GM12865 (cell line): ENCODE results near the gene PSAPL1.

Source experiments
- DNase-seq: peaks from one replicate; pipeline ENCODE4 v3.0.0; 2010; ENCODE audit warnings: low read depth
- H3K4me3 ChIP-seq: 2 replicates; pipeline ENCODE4 v1.5.1; 2011; ENCODE audit warnings: mild to moderate bottlenecking, low read depth, low read length, control low read depth
- TF ChIP-seq, protein P1 (sequence below): IDR thresholded peaks from 2 replicates; pipeline ENCODE4 v1.5.1; 2011; ENCODE audit warnings: low read length, control low read depth, low read depth, inconsistent platforms; ENCODE audit not compliant: insufficient read depth; ENCODE audit errors: missing control alignments

The PSAPL1 gene

DNA sequence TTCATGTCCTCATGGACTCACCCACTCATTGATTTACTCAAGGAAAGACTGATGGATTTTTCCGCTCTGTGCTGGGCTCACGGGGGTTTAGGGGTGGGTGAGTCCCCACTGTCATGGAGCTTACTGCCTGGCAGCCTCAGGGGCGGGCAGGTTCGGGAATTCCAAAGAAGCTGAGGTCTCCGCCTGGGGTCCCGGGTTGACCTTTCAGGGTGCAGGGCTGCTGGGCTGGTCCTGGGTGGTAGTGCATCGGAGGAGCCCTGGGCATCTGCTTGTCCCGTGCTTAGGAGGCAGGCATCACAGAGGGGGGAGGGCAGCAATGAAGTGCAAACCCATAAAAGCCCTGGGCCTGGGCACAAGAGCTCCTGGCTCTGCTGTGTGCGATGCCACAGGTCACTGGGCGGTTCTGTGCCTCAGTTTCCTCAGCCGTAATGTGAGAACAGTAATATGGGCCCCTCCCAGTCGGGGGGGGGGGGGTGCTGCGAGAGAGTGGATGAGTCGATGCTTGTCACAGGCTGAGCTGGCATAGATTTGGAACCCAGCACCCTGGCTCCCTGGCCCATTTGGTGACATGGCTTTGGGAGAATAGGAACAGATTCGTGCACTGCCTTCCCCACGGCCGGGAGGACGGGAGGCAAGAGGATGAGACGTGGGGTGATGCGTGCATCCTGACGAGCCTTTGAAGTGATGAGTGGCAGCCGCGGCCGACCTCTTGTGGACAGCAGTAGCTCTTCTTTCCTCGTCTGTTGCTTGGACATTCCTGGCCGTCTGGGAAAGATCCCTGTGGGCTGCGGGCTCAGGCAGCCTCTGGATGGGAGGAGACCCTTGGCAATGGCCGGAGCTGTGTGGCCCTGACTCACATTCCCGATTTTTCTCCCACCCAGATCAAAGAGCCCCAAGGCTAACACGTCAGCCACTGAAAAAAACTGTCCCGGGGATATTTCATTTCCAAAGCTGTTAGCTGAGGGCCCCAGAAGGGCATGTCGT, 42.0 kb downstream of the PSAPL1 start:
- DNase-seq, result no peak
- H3K4me3 ChIP-seq, result no peak overlapping the region
- TF ChIP-seq, protein P1, sequence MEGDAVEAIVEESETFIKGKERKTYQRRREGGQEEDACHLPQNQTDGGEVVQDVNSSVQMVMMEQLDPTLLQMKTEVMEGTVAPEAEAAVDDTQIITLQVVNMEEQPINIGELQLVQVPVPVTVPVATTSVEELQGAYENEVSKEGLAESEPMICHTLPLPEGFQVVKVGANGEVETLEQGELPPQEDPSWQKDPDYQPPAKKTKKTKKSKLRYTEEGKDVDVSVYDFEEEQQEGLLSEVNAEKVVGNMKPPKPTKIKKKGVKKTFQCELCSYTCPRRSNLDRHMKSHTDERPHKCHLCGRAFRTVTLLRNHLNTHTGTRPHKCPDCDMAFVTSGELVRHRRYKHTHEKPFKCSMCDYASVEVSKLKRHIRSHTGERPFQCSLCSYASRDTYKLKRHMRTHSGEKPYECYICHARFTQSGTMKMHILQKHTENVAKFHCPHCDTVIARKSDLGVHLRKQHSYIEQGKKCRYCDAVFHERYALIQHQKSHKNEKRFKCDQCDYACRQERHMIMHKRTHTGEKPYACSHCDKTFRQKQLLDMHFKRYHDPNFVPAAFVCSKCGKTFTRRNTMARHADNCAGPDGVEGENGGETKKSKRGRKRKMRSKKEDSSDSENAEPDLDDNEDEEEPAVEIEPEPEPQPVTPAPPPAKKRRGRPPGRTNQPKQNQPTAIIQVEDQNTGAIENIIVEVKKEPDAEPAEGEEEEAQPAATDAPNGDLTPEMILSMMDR, result no peak

DNA sequence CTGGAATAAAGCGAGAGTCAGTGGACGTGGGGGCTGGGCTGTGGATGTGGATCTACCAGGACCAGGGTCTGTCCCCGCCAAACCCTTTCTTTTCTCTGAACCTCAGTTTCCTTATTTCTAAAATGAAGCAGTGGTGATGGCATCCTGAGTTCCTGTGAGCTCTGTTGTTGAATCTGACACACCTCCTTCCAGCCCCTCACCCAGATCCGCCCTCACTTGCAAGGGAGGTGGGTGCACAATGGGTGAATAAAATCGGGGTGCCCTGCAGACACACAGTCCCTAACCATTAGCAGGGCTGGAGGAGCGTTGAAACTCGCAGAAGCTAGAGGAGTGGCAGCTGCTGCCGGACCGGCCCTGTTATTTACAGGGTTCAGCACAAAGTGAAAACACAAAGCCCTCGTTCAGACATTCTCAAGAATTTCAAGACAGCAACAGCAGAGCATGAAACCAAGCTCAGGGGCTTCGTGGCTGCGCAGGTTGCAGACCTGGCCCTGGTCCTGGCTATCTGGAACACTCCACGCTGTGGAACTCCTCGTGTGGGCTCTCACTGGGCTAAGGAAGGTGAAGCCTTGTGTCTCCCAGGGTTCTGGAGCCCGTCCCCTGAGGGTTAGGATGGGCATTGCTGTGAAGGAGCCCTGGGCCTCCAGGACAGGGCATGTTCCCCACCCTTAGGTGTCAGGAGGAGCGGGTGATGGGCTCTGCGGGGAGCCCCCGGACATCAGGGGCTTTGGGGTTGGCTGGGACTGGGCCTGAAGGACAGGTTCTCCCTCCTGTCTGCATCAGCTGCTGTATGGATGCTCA, 42.9 kb downstream of the PSAPL1 start:
- H3K4me3 ChIP-seq, result no peak overlapping the region
- TF ChIP-seq, protein P1, result no peak
- no peak for DNase-seq

DNA sequence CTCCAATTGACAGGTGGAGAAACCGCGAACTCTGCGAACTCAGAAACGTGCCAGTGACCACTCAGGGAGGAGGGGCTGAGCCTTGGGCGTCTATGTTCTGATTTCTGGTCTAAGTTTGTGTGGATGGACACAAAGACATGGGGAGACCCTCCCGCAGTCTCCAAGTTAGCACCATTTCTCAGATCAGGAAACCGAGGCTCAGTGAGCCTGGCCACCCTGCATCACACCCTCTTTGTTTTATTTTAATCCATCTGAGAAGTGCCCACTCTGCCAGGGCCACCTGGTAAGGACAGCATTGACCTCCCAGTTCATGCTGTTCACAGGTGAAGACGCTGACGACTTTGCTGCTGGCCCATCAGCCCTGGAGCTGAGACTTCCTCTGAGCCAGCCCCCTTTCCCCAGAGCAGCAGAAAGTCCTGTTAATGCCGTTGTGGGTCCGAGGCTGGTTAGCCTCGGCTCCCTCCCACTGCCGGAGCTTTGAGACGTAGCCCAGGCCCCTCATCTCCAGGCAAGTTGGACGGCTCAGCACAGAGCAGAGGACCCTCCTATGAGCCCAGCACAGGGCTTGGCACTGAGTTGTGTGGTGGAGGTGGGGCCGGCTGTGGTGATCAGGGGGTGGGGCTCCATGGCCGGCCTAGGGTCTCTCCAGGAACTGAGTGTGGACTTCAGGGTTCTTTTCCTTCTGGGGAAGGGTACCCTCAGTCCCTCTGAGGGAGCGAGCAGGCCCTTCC, 43.7 kb downstream of the PSAPL1 start:
- no peak for DNase-seq
- TF ChIP-seq, protein P1, result no peak
- no peak overlapping the region for H3K4me3 ChIP-seq

DNA sequence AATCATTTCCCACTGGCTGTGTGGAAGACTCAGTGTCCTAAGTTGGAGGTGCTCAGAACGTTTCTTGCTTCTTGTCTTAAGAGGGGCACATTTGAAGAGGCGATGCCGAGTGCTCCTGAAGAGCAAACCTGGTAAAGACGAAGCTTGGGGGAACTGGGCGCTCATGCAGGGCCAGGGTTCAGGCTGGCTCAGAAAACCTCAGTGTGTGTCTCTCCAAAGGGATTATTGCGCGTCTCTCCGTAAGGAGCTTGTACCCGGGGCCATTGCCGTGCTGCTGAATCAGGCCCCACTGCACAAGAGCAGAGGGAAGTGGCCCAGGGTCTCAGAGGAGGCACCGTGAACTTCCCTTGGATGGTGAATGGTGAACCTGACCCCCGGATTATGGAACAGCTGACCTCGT, 44.4 kb downstream of the PSAPL1 start:
- TF ChIP-seq, protein P1, result no peak

DNA sequence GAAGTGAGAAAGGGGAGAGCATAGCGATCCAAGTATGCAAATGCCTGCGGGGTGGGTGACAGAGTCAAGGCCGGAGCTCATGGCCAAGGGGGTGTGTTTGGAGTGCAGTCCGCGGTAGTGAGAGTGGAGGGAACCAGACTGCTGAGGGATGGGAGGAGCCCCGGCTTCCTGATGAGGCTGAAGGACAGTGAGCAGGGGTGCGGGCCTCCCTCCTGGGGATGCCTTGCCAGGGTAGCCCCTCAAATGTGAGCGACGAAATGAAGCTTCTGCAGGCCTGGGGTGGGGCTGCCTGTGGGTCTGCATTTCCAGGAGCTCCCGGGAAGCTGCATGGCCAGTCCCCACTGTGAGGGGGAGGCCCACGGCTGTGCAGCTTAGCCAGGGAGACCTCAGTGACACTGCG, 45.0 kb downstream of the PSAPL1 start:
- no peak overlapping the region for H3K4me3 ChIP-seq
- no peak for DNase-seq
- TF ChIP-seq, protein P1, result no peak

More for the DNA sequence above, 44.4 kb downstream of the PSAPL1 start:
- no peak overlapping the region for H3K4me3 ChIP-seq
- no peak for DNase-seq

DNA sequence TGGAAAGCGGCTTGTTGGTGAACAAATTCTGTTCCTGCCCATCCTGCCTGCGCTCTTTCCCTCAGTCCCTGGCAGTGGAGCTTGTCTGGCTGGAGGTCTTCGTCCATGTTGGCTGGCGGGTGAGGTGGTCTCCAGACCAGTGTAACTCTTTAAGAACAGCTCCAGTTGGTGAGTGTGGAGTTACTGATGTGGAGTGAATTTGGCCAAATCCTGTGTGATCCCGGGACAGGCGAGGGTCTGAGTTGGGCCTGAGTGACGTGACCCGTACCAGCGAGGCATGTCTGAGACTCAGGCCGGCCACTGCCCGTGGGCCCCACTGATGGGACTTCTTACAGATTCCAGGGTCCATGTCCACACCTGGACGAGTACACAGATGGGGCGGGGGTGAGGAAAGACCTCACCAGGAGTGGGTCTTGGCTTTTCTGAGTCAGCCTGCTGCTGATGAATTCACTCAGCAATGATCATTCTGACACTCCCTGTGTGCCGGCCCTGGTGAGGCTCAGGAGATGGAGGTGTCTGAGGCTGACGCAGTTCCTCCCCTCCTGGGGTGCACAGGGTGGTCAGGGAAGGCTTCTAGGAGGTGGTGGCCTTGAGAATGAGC, 45.5 kb downstream of the PSAPL1 start:
- TF ChIP-seq, protein P1, result no peak
- no peak for DNase-seq

More for the DNA sequence above, 45.5 kb downstream of the PSAPL1 start:
- H3K4me3 ChIP-seq, result no peak overlapping the region
